SK-N-SH (cell line): Measurements from ENCODE around the gene TSNAXIP1. TPM values are rescaled to one million over a fixed set of nuclear protein-coding genes. Genes with fewer than 3 reads are reported as not detected.

Experiments
- CTCF ChIA-PET: fragments of 300-600, 350-600 bp; formaldehyde crosslinking; extraction: SDS; loops from one replicate; lab custom pipeline; 2021; lab: Yijun Ruan, JAX
- POLR2A ChIA-PET: fragments of 350-600 bp; sonication (Branson Sonifier 250); formaldehyde crosslinking; extraction: SDS; loops from one replicate; lab custom pipeline; 2020; ENCODE audit warnings: antibody characterized with exemption, inconsistent platforms; lab: Yijun Ruan, JAX
- DNase-seq: peaks from one replicate; pipeline ENCODE4 v3.0.0; 2012
- H2AFZ ChIP-seq: fragments of 200-600 bp; sonication (generic); 2 replicates; pipeline ENCODE4 v1.8.1; 2016; ENCODE audit warnings: antibody characterized with exemption, mild to moderate bottlenecking, low read depth
- H3F3A ChIP-seq: fragments of 200-600 bp; sonication (generic); replicated peaks from 2 replicates; pipeline ENCODE3; 2016; ENCODE audit warnings: antibody characterized with exemption, mild to moderate bottlenecking; ENCODE audit not compliant: insufficient read depth
- H3K27ac ChIP-seq, 2 experiments: fragments of 200-500 bp in 1 of 2; fragments of 200-600 bp in 1 of 2; sonication (Bioruptor generic) in 1 of 2; sonication (generic), shearing (Covaris generic) in 1 of 2; 2 replicates each; pipeline versions ENCODE4 v1.5.1 to v1.6.1; 2014 to 2016; ENCODE audit warnings: low read depth in 2 of 2, inconsistent platforms in 1 of 2, low read length in 1 of 2, mild to moderate bottlenecking in 1 of 2, mixed read lengths in 1 of 2
- H3K27me3 ChIP-seq: fragments of 200-600 bp; sonication (generic), shearing (Covaris generic); 2 replicates; pipeline ENCODE4 v1.6.1; 2016; ENCODE audit warnings: mixed run types; ENCODE audit not compliant: insufficient read depth
- H3K36me3 ChIP-seq, 2 experiments: fragments of 200-500 bp in 1 of 2; fragments of 200-600 bp in 1 of 2; sonication (Bioruptor generic) in 1 of 2; sonication (generic) in 1 of 2; replicated peaks in 1 of 2; 2 replicates each; pipeline versions ENCODE3 to v1.5.1; 2014 to 2016; ENCODE audit warnings: low read length in 1 of 2, mild to moderate bottlenecking in 1 of 2; ENCODE audit not compliant: insufficient read depth in 2 of 2, control insufficient read depth in 1 of 2
- H3K4me1 ChIP-seq, 2 experiments: fragments of 200-500 bp in 1 of 2; fragments of 200-600 bp in 1 of 2; sonication (Bioruptor generic) in 1 of 2; sonication (generic), shearing (Covaris generic) in 1 of 2; 2 replicates each; pipeline versions ENCODE4 v1.5.1 to v1.6.1; 2014 to 2016; ENCODE audit warnings: low read depth in 1 of 2, low read length in 1 of 2, mixed run types in 1 of 2; ENCODE audit not compliant: insufficient read depth in 2 of 2, control insufficient read depth in 1 of 2
- H3K4me2 ChIP-seq: fragments of 200-600 bp; sonication (generic), shearing (Covaris generic); 2 replicates; pipeline ENCODE4 v1.6.1; 2017; ENCODE audit warnings: mixed run types
- H3K4me3 ChIP-seq, 2 experiments: fragments of 200-500 bp in 1 of 2; fragments of 200-600 bp in 1 of 2; sonication (Bioruptor generic) in 1 of 2; sonication (generic), shearing (Covaris generic) in 1 of 2; 2 replicates each; pipeline versions ENCODE4 v1.5.1 to v1.8.1; 2014 to 2016; ENCODE audit warnings: low read depth in 2 of 2, inconsistent platforms in 1 of 2, low read length in 1 of 2, mild to moderate bottlenecking in 1 of 2, mixed read lengths in 1 of 2, moderate library complexity in 1 of 2
- H3K79me2 ChIP-seq: fragments of 200-600 bp; sonication (generic); 2 replicates; pipeline ENCODE4 v1.8.1; 2017; ENCODE audit warnings: mild to moderate bottlenecking; ENCODE audit not compliant: insufficient read depth
- H3K9ac ChIP-seq: fragments of 200-600 bp; sonication (generic); 2 replicates; pipeline ENCODE4 v1.6.1; 2017; ENCODE audit warnings: mixed run types
- H3K9me2 ChIP-seq: fragments of 200-600 bp; sonication (generic); 2 replicates; pipeline ENCODE4 v1.6.1; 2017; ENCODE audit warnings: mixed run types
- H3K9me3 ChIP-seq: fragments of 200-600 bp; sonication (generic); 2 replicates; pipeline ENCODE4 v1.6.1; 2017; ENCODE audit warnings: mixed run types, mild to moderate bottlenecking, moderate library complexity
- H4K20me1 ChIP-seq: fragments of 200-600 bp; sonication (generic); 2 replicates; pipeline ENCODE4 v1.6.1; 2017; ENCODE audit warnings: mild to moderate bottlenecking, mixed run types; ENCODE audit not compliant: insufficient read depth
- CHD2 ChIP-seq: fragments of 150-350 bp; IDR thresholded peaks from 2 replicates; pipeline ENCODE4 v1.6.1; 2018; ENCODE audit warnings: low read length; ENCODE audit not compliant: partially characterized antibody
- ELF1 ChIP-seq: IDR thresholded peaks from 2 replicates; pipeline ENCODE4 v1.4.0; 2012
- FOXM1 ChIP-seq: IDR thresholded peaks from 2 replicates; pipeline ENCODE4 v1.4.0; 2012; ENCODE audit warnings: low read depth, mild to moderate bottlenecking
- GABPA ChIP-seq: IDR thresholded peaks from 2 replicates; pipeline ENCODE4 v1.4.0; 2012; ENCODE audit warnings: low read depth, mild to moderate bottlenecking
- MEF2A ChIP-seq: IDR thresholded peaks from 2 replicates; pipeline ENCODE4 v1.4.0; 2012; ENCODE audit warnings: low read depth, borderline replicate concordance
- NRF1 ChIP-seq: IDR thresholded peaks from 2 replicates; pipeline ENCODE4 v1.6.1; 2012; ENCODE audit warnings: low read depth, mild to moderate bottlenecking, low read length
- RAD21 ChIP-seq: IDR thresholded peaks from 2 replicates; pipeline ENCODE4 v1.6.1; 2012; ENCODE audit warnings: mild to moderate bottlenecking, low read length
- SMC3 ChIP-seq: IDR thresholded peaks from 2 replicates; pipeline ENCODE4 v1.6.1; 2012; ENCODE audit warnings: low read depth, low read length, improper control_type of control experiment
- TEAD4 ChIP-seq: IDR thresholded peaks from 2 replicates; pipeline ENCODE4 v1.4.0; 2012; ENCODE audit warnings: mild to moderate bottlenecking, borderline replicate concordance; ENCODE audit not compliant: insufficient read depth
- YY1 ChIP-seq: IDR thresholded peaks from 2 replicates; pipeline ENCODE4 v1.4.0; 2012; ENCODE audit warnings: low read depth, mild to moderate bottlenecking
- WGBS: methylation state at CpG from one replicate; pipeline ENCODE4 v1.1.6; 2017; ENCODE audit warnings: low lambda C conversion rate; 5-methylcytosine and 5-hydroxymethylcytosine counted together
- polyA plus RNA-seq, 3 experiments: library from polyadenylated mRNA; depleted of rRNA; stranded (reverse); fragments of >200 nt; gene quantifications; 2 replicates each; pipeline ENCODE4 v1.2.3, GENCODE V29; 2012
- TF ChIP-seq, protein P1 (sequence below): fragments of 200-600 bp; sonication (generic); IDR thresholded peaks from 2 replicates; pipeline ENCODE4 v1.6.1; 2017; ENCODE audit warnings: antibody characterized with exemption, mild to moderate bottlenecking, moderate library complexity
- TF ChIP-seq, protein P2 (sequence below): IDR thresholded peaks from 2 replicates; pipeline ENCODE4 v1.6.1; 2012; ENCODE audit warnings: mild to moderate bottlenecking, low read depth, low read length, moderate library complexity

Gene TSNAXIP1
- polyA plus RNA-seq, 1 of the 3 experiments (the other 2 are of a cell fraction): 4.4 TPM

DNA sequence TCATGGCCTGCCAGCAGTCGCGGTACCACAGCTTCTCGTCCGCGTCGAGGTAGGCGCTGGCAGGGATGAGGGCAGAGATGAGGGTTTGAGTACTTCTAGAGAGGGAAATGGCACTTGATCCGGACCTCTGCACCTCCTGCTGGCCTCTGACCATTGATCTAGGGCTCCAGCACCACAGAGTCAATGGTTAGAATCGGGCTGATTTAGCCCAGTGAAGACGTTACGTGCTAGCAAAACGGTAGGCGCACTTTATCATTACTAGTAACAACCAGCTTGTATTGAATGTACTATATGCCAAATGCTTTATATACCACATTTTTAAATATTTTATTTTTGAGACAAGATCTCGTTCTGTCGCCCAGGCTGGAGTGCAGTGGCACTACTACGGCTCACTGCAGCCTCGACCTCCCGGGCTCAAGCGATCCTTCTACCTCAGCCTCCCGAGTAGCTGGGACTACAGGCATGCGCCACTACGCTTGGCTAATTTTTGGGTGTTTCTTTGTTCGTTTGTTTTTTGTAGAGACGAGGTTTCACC lies 526 bp downstream of the TSNAXIP1 start:
- 26% methylated on average over 17 of the region's 24 CpGs for WGBS

DNA sequence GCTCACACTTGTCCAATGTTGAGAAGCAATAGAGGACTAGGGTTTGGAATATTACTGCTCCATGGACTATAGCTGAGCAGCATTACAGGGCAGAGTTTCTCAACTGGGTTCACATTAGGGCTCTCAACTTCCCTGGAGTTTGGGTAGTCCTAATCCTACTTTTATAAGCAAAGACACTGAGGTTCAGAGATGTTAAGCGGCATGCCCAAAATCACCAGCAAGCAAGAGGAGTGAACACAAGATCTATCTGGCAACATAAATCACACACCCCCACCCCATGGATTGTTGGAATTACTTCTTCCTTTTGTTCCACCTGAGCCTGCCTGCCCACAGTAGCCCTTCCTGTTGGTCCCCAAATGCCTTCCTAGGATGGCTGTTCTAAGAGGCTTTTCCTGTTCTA lies 5.2 kb downstream of the TSNAXIP1 start:
- CTCF ChIA-PET: interaction anchor here (2.1 kb wide), 1 partner anchor 229 kb away, joined by 5 read pairs; no protein-coding TSS in a partner anchor

More for the DNA sequence above, 526 bp downstream of the TSNAXIP1 start:
- H3F3A ChIP-seq: no peaks in the 10 kb centered on the region
- TF ChIP-seq TEAD4 (no peak), RAD21 (peak; percentile 17; the same call in 1 of the 2 replicates), ELF1 (no peak), GABPA (no peak), SMC3 (peak; percentile 12; the same call in 1 of the 2 replicates)
- TF ChIP-seq, protein P1, sequence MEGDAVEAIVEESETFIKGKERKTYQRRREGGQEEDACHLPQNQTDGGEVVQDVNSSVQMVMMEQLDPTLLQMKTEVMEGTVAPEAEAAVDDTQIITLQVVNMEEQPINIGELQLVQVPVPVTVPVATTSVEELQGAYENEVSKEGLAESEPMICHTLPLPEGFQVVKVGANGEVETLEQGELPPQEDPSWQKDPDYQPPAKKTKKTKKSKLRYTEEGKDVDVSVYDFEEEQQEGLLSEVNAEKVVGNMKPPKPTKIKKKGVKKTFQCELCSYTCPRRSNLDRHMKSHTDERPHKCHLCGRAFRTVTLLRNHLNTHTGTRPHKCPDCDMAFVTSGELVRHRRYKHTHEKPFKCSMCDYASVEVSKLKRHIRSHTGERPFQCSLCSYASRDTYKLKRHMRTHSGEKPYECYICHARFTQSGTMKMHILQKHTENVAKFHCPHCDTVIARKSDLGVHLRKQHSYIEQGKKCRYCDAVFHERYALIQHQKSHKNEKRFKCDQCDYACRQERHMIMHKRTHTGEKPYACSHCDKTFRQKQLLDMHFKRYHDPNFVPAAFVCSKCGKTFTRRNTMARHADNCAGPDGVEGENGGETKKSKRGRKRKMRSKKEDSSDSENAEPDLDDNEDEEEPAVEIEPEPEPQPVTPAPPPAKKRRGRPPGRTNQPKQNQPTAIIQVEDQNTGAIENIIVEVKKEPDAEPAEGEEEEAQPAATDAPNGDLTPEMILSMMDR: peak; percentile 35
- TF ChIP-seq, all 33 proteins: peak for 3
- H2AFZ ChIP-seq: peak overlapping the region; percentile 96
- no peaks in the 10 kb centered on the region for H3K9me3 ChIP-seq
- H3K4me3 ChIP-seq: peak overlapping the region; percentile 73 to 83
- H3K4me1 ChIP-seq: peaks cover 0 to 11% of the 10 kb centered on the region in 2 experiments; a peak in 1 of 4 replicates
- H3K79me2 ChIP-seq: peaks cover 37% of the 10 kb centered on the region
- peak overlapping the region; percentile 76 to 81; a peak in 3 of 4 replicates for H3K27ac ChIP-seq
- POLR2A ChIA-PET: interaction anchor here (0.5 to 1.4 kb wide), 10 partner anchors 9 to 1535 kb away, joined by 3 to 6 read pairs (median 4); partner anchors contain the start of genes ACD and NUTF2
- H3K9me2 ChIP-seq: no peaks in the 10 kb centered on the region
- DNase-seq: no peak
- H3K27me3 ChIP-seq: no peaks in the 10 kb centered on the region
- peaks cover 8% of the 10 kb centered on the region in 2 experiments for H3K36me3 ChIP-seq
- peak overlapping the region; percentile 81 for H3K4me2 ChIP-seq
- no peaks in the 10 kb centered on the region; the same call in 1 of the 2 replicates for H4K20me1 ChIP-seq
- CTCF ChIA-PET: interaction anchor here (0.7 to 2.6 kb wide), 12 partner anchors 9 to 314 kb away, joined by 3 to 40 read pairs (median 4); partner anchors contain the start of gene RIPOR1
- H3K9ac ChIP-seq: peak overlapping the region; percentile 71

More for the DNA sequence above, 5.2 kb downstream of the TSNAXIP1 start:
- POLR2A ChIA-PET: no interaction called here
- H3K9me2 ChIP-seq: no peaks in the 10 kb centered on the region
- H3F3A ChIP-seq: no peaks in the 10 kb centered on the region
- DNase-seq: no peak
- no peak overlapping the region for H3K4me3 ChIP-seq
- H3K36me3 ChIP-seq: no peaks in the 10 kb centered on the region
- no peak overlapping the region for H2AFZ ChIP-seq
- no peak overlapping the region for H3K27ac ChIP-seq
- no peak overlapping the region for H3K4me2 ChIP-seq
- TF ChIP-seq MEF2A (no peak), YY1 (no peak), FOXM1 (no peak), CHD2 (no peak), NRF1 (no peak)
- TF ChIP-seq, protein P2, sequence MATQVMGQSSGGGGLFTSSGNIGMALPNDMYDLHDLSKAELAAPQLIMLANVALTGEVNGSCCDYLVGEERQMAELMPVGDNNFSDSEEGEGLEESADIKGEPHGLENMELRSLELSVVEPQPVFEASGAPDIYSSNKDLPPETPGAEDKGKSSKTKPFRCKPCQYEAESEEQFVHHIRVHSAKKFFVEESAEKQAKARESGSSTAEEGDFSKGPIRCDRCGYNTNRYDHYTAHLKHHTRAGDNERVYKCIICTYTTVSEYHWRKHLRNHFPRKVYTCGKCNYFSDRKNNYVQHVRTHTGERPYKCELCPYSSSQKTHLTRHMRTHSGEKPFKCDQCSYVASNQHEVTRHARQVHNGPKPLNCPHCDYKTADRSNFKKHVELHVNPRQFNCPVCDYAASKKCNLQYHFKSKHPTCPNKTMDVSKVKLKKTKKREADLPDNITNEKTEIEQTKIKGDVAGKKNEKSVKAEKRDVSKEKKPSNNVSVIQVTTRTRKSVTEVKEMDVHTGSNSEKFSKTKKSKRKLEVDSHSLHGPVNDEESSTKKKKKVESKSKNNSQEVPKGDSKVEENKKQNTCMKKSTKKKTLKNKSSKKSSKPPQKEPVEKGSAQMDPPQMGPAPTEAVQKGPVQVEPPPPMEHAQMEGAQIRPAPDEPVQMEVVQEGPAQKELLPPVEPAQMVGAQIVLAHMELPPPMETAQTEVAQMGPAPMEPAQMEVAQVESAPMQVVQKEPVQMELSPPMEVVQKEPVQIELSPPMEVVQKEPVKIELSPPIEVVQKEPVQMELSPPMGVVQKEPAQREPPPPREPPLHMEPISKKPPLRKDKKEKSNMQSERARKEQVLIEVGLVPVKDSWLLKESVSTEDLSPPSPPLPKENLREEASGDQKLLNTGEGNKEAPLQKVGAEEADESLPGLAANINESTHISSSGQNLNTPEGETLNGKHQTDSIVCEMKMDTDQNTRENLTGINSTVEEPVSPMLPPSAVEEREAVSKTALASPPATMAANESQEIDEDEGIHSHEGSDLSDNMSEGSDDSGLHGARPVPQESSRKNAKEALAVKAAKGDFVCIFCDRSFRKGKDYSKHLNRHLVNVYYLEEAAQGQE: no peak
- no peak overlapping the region for H3K9ac ChIP-seq
- no peaks in the 10 kb centered on the region for H3K9me3 ChIP-seq
- H3K27me3 ChIP-seq: no peaks in the 10 kb centered on the region
- H4K20me1 ChIP-seq: no peaks in the 10 kb centered on the region
- WGBS: 86% methylated on average over 1 of the region's 1 CpG
- peaks cover 0 to 3% of the 10 kb centered on the region in 2 experiments; a peak in 1 of 4 replicates for H3K4me1 ChIP-seq
- no peaks in the 10 kb centered on the region for H3K79me2 ChIP-seq
